ENCODE measurements around the gene DCTN3. TPM values are rescaled to one million over a fixed set of nuclear protein-coding genes. Genes with fewer than 3 reads are reported as not detected.

Gene DCTN3
- total and polyA plus RNA-seq, 10 of the 15 experiments (the other 5 are each of a cell fraction or from before 2014, with no cell fraction given) = 19.0 to 120 (median 71.8) TPM

DNA sequence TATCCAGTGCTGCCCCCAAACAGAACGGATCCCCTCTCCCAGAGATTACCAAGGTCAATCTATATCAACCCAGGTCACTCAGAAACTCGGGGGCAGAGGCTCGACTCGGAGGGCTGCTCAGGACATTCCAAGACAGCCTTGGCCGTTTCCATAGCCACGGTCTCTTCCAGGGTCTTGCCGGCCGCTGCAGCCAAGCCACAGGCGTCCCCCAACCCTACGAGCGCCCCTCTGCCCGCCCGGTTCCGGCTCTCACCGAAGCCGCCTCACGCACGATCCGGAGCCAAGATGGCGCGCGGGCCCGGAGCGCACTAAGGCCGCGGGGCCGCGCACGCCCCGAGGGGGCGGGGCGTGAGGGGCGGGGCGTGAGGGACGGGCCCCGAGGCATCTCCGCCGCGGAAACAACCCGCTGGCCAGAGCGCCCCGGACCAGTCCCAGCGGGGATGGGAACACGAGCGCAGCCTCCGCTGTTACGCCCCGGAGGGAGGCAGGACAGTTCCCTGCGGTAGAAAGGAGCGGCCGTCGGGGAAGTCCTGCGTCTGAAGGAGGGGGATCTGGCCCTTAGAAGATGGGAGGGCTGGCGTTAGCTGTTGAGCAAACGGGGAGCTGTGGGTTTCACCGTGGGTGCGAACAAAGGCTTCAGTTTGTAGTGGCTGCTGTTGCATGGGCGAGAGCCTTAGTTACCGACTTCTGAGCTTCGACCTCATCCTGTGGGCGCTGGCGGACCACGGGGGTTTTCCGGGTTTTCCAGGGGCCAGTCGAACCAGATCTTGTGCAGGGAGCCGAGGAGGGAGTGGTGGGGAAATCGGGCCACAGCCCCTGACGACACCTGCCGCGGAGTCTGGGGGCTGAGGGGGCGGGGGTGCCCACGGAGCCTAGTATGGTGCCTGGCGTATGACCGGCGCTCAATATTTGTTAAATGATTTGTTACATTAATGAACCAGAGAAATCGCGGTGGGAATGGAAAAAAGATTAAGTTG, 8.2 kb downstream of the DCTN3 start, which contains the start of gene RPP25L (continued):
- TF ChIP-seq, protein P1, sequence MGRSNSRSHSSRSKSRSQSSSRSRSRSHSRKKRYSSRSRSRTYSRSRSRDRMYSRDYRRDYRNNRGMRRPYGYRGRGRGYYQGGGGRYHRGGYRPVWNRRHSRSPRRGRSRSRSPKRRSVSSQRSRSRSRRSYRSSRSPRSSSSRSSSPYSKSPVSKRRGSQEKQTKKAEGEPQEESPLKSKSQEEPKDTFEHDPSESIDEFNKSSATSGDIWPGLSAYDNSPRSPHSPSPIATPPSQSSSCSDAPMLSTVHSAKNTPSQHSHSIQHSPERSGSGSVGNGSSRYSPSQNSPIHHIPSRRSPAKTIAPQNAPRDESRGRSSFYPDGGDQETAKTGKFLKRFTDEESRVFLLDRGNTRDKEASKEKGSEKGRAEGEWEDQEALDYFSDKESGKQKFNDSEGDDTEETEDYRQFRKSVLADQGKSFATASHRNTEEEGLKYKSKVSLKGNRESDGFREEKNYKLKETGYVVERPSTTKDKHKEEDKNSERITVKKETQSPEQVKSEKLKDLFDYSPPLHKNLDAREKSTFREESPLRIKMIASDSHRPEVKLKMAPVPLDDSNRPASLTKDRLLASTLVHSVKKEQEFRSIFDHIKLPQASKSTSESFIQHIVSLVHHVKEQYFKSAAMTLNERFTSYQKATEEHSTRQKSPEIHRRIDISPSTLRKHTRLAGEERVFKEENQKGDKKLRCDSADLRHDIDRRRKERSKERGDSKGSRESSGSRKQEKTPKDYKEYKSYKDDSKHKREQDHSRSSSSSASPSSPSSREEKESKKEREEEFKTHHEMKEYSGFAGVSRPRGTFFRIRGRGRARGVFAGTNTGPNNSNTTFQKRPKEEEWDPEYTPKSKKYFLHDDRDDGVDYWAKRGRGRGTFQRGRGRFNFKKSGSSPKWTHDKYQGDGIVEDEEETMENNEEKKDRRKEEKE (IDR thresholded peaks at IDR 0.05) = no peak
- TF ChIP-seq TAF1 (IDR thresholded peaks at IDR 0.05; ENCODE audit: borderline replicate concordance, low read depth, low read length) = peak; percentile 87; the same call in 1 of the 2 replicates
- no peak; the same call in 1 of the 2 replicates for TF ChIP-seq MXI1 (IDR thresholded peaks at IDR 0.05; ENCODE audit: low read depth, low read length)
- no peak for TF ChIP-seq MEF2A (IDR thresholded peaks at IDR 0.05; ENCODE audit: insufficient read depth, low read depth, low read length)
- TF ChIP-seq EP300 (IDR thresholded peaks at IDR 0.05; ENCODE audit: borderline replicate concordance in 1 of 2, control insufficient read depth in 1 of 2, low read depth in 2 of 2, low read length in 2 of 2) = no peak
- no peak for TF ChIP-seq ZNF207 (IDR thresholded peaks at IDR 0.05; ENCODE audit: borderline replicate concordance)
- TF ChIP-seq, protein P2, sequence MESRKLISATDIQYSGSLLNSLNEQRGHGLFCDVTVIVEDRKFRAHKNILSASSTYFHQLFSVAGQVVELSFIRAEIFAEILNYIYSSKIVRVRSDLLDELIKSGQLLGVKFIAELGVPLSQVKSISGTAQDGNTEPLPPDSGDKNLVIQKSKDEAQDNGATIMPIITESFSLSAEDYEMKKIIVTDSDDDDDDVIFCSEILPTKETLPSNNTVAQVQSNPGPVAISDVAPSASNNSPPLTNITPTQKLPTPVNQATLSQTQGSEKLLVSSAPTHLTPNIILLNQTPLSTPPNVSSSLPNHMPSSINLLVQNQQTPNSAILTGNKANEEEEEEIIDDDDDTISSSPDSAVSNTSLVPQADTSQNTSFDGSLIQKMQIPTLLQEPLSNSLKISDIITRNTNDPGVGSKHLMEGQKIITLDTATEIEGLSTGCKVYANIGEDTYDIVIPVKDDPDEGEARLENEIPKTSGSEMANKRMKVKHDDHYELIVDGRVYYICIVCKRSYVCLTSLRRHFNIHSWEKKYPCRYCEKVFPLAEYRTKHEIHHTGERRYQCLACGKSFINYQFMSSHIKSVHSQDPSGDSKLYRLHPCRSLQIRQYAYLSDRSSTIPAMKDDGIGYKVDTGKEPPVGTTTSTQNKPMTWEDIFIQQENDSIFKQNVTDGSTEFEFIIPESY (IDR thresholded peaks at IDR 0.05) = no peak
- TF ChIP-seq IKZF2 (IDR thresholded peaks at IDR 0.05) = no peak
- TF ChIP-seq, protein P3, sequence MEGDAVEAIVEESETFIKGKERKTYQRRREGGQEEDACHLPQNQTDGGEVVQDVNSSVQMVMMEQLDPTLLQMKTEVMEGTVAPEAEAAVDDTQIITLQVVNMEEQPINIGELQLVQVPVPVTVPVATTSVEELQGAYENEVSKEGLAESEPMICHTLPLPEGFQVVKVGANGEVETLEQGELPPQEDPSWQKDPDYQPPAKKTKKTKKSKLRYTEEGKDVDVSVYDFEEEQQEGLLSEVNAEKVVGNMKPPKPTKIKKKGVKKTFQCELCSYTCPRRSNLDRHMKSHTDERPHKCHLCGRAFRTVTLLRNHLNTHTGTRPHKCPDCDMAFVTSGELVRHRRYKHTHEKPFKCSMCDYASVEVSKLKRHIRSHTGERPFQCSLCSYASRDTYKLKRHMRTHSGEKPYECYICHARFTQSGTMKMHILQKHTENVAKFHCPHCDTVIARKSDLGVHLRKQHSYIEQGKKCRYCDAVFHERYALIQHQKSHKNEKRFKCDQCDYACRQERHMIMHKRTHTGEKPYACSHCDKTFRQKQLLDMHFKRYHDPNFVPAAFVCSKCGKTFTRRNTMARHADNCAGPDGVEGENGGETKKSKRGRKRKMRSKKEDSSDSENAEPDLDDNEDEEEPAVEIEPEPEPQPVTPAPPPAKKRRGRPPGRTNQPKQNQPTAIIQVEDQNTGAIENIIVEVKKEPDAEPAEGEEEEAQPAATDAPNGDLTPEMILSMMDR (IDR thresholded peaks at IDR 0.05 in 2 of 3, conservative IDR thresholded peaks at IDR 0.05 in 1 of 3; ENCODE audit: control insufficient read depth in 2 of 3, extremely low read depth in 1 of 3, insufficient read depth in 1 of 3, low read depth in 3 of 3, low read length in 3 of 3) = no peak
- 0 out of 2 replicates have a peak, but pooled peaks have one; percentile 23 for TF ChIP-seq NBN (IDR thresholded peaks at IDR 0.05)
- no peak for TF ChIP-seq YBX1 (IDR thresholded peaks at IDR 0.05)
- no peak for TF ChIP-seq CBX5 (IDR thresholded peaks at IDR 0.05; ENCODE audit: low read depth)
- no peak for TF ChIP-seq CHD2 (IDR thresholded peaks at IDR 0.05; ENCODE audit: borderline replicate concordance, low read depth, low read length)
- TF ChIP-seq CREM (IDR thresholded peaks at IDR 0.05; ENCODE audit: low read depth) = no peak
- no peak for TF ChIP-seq GABPA (IDR thresholded peaks at IDR 0.05; ENCODE audit: low read depth)
- TF ChIP-seq NR2F1 (conservative IDR thresholded peaks at IDR 0.05) = peak; percentile 70
- TF ChIP-seq, protein P4, sequence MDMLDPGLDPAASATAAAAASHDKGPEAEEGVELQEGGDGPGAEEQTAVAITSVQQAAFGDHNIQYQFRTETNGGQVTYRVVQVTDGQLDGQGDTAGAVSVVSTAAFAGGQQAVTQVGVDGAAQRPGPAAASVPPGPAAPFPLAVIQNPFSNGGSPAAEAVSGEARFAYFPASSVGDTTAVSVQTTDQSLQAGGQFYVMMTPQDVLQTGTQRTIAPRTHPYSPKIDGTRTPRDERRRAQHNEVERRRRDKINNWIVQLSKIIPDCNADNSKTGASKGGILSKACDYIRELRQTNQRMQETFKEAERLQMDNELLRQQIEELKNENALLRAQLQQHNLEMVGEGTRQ (IDR thresholded peaks at IDR 0.05; ENCODE audit: borderline replicate concordance, low read depth, low read length) = no peak

Measured in GM12878 (cell line).